SK-N-SH (cell line): ENCODE measurements around the gene ATF5. TPM values are rescaled to one million over a fixed set of nuclear protein-coding genes. Genes with fewer than 3 reads are reported as not detected.

Source experiments
- CTCF ChIA-PET: fragments of 300-600, 350-600 bp; formaldehyde crosslinking; extraction: SDS; loops from one replicate; lab custom pipeline; 2021; lab: Yijun Ruan, JAX
- POLR2A ChIA-PET: fragments of 350-600 bp; sonication (Branson Sonifier 250); formaldehyde crosslinking; extraction: SDS; loops from one replicate; lab custom pipeline; 2020; ENCODE audit warnings: antibody characterized with exemption, inconsistent platforms; lab: Yijun Ruan, JAX
- DNase-seq: peaks from one replicate; pipeline ENCODE4 v3.0.0; 2012
- H2AFZ ChIP-seq: fragments of 200-600 bp; sonication (generic); 2 replicates; pipeline ENCODE4 v1.8.1; 2016; ENCODE audit warnings: antibody characterized with exemption, mild to moderate bottlenecking, low read depth
- H3F3A ChIP-seq: fragments of 200-600 bp; sonication (generic); replicated peaks from 2 replicates; pipeline ENCODE3; 2016; ENCODE audit warnings: antibody characterized with exemption, mild to moderate bottlenecking; ENCODE audit not compliant: insufficient read depth
- H3K27ac ChIP-seq, 2 experiments: fragments of 200-500 bp in 1 of 2; fragments of 200-600 bp in 1 of 2; sonication (Bioruptor generic) in 1 of 2; sonication (generic), shearing (Covaris generic) in 1 of 2; 2 replicates each; pipeline versions ENCODE4 v1.5.1 to v1.6.1; 2014 to 2016; ENCODE audit warnings: low read depth in 2 of 2, inconsistent platforms in 1 of 2, low read length in 1 of 2, mild to moderate bottlenecking in 1 of 2, mixed read lengths in 1 of 2
- H3K27me3 ChIP-seq: fragments of 200-600 bp; sonication (generic), shearing (Covaris generic); 2 replicates; pipeline ENCODE4 v1.6.1; 2016; ENCODE audit warnings: mixed run types; ENCODE audit not compliant: insufficient read depth
- H3K36me3 ChIP-seq, 2 experiments: fragments of 200-500 bp in 1 of 2; fragments of 200-600 bp in 1 of 2; sonication (Bioruptor generic) in 1 of 2; sonication (generic) in 1 of 2; replicated peaks in 1 of 2; 2 replicates each; pipeline versions ENCODE3 to v1.5.1; 2014 to 2016; ENCODE audit warnings: low read length in 1 of 2, mild to moderate bottlenecking in 1 of 2; ENCODE audit not compliant: insufficient read depth in 2 of 2, control insufficient read depth in 1 of 2
- H3K4me1 ChIP-seq, 2 experiments: fragments of 200-500 bp in 1 of 2; fragments of 200-600 bp in 1 of 2; sonication (Bioruptor generic) in 1 of 2; sonication (generic), shearing (Covaris generic) in 1 of 2; 2 replicates each; pipeline versions ENCODE4 v1.5.1 to v1.6.1; 2014 to 2016; ENCODE audit warnings: low read depth in 1 of 2, low read length in 1 of 2, mixed run types in 1 of 2; ENCODE audit not compliant: insufficient read depth in 2 of 2, control insufficient read depth in 1 of 2
- H3K4me2 ChIP-seq: fragments of 200-600 bp; sonication (generic), shearing (Covaris generic); 2 replicates; pipeline ENCODE4 v1.6.1; 2017; ENCODE audit warnings: mixed run types
- H3K4me3 ChIP-seq, 2 experiments: fragments of 200-500 bp in 1 of 2; fragments of 200-600 bp in 1 of 2; sonication (Bioruptor generic) in 1 of 2; sonication (generic), shearing (Covaris generic) in 1 of 2; 2 replicates each; pipeline versions ENCODE4 v1.5.1 to v1.8.1; 2014 to 2016; ENCODE audit warnings: low read depth in 2 of 2, inconsistent platforms in 1 of 2, low read length in 1 of 2, mild to moderate bottlenecking in 1 of 2, mixed read lengths in 1 of 2, moderate library complexity in 1 of 2
- H3K79me2 ChIP-seq: fragments of 200-600 bp; sonication (generic); 2 replicates; pipeline ENCODE4 v1.8.1; 2017; ENCODE audit warnings: mild to moderate bottlenecking; ENCODE audit not compliant: insufficient read depth
- H3K9ac ChIP-seq: fragments of 200-600 bp; sonication (generic); 2 replicates; pipeline ENCODE4 v1.6.1; 2017; ENCODE audit warnings: mixed run types
- H3K9me2 ChIP-seq: fragments of 200-600 bp; sonication (generic); 2 replicates; pipeline ENCODE4 v1.6.1; 2017; ENCODE audit warnings: mixed run types
- H3K9me3 ChIP-seq: fragments of 200-600 bp; sonication (generic); 2 replicates; pipeline ENCODE4 v1.6.1; 2017; ENCODE audit warnings: mixed run types, mild to moderate bottlenecking, moderate library complexity
- H4K20me1 ChIP-seq: fragments of 200-600 bp; sonication (generic); 2 replicates; pipeline ENCODE4 v1.6.1; 2017; ENCODE audit warnings: mild to moderate bottlenecking, mixed run types; ENCODE audit not compliant: insufficient read depth
- CHD2 ChIP-seq: fragments of 150-350 bp; IDR thresholded peaks from 2 replicates; pipeline ENCODE4 v1.6.1; 2018; ENCODE audit warnings: low read length; ENCODE audit not compliant: partially characterized antibody
- ELF1 ChIP-seq: IDR thresholded peaks from 2 replicates; pipeline ENCODE4 v1.4.0; 2012
- FOXJ3 ChIP-seq: sonication (generic); formaldehyde crosslinking; IDR thresholded peaks from 2 replicates; pipeline ENCODE4 v1.5.1; 2020; ENCODE audit warnings: mild to moderate bottlenecking, missing genetic modification reagents
- FOXM1 ChIP-seq: IDR thresholded peaks from 2 replicates; pipeline ENCODE4 v1.4.0; 2012; ENCODE audit warnings: low read depth, mild to moderate bottlenecking
- GABPA ChIP-seq: IDR thresholded peaks from 2 replicates; pipeline ENCODE4 v1.4.0; 2012; ENCODE audit warnings: low read depth, mild to moderate bottlenecking
- MXI1 ChIP-seq: IDR thresholded peaks from 2 replicates; pipeline ENCODE4 v1.6.1; 2012; ENCODE audit warnings: mild to moderate bottlenecking, low read depth, low read length, improper control_type of control experiment
- NRF1 ChIP-seq: IDR thresholded peaks from 2 replicates; pipeline ENCODE4 v1.6.1; 2012; ENCODE audit warnings: low read depth, mild to moderate bottlenecking, low read length
- RAD21 ChIP-seq: IDR thresholded peaks from 2 replicates; pipeline ENCODE4 v1.6.1; 2012; ENCODE audit warnings: mild to moderate bottlenecking, low read length
- RCOR1 ChIP-seq: fragments of 150-350 bp; IDR thresholded peaks from 2 replicates; pipeline ENCODE4 v1.6.1; 2017; ENCODE audit warnings: antibody characterized with exemption, low read length
- SIN3A ChIP-seq: IDR thresholded peaks from 2 replicates; pipeline ENCODE4 v1.6.1; 2012; ENCODE audit warnings: low read depth, mild to moderate bottlenecking, low read length, moderate library complexity, borderline replicate concordance
- SMC3 ChIP-seq: IDR thresholded peaks from 2 replicates; pipeline ENCODE4 v1.6.1; 2012; ENCODE audit warnings: low read depth, low read length, improper control_type of control experiment
- TAF1 ChIP-seq: IDR thresholded peaks from 2 replicates; pipeline ENCODE4 v1.6.1; 2012; ENCODE audit warnings: low read depth, mild to moderate bottlenecking, low read length, moderate library complexity, borderline replicate concordance
- TCF12 ChIP-seq: IDR thresholded peaks from 2 replicates; pipeline ENCODE4 v1.4.0; 2012
- WGBS: methylation state at CpG from one replicate; pipeline ENCODE4 v1.1.6; 2017; ENCODE audit warnings: low lambda C conversion rate; 5-methylcytosine and 5-hydroxymethylcytosine counted together
- polyA plus RNA-seq, 3 experiments: library from polyadenylated mRNA; depleted of rRNA; stranded (reverse); fragments of >200 nt; gene quantifications; 2 replicates each; pipeline ENCODE4 v1.2.3, GENCODE V29; 2012
- TF ChIP-seq, protein P1 (sequence below): IDR thresholded peaks from 2 replicates; pipeline ENCODE4 v1.4.0; 2012; ENCODE audit warnings: low read depth

Gene ATF5, protein sequence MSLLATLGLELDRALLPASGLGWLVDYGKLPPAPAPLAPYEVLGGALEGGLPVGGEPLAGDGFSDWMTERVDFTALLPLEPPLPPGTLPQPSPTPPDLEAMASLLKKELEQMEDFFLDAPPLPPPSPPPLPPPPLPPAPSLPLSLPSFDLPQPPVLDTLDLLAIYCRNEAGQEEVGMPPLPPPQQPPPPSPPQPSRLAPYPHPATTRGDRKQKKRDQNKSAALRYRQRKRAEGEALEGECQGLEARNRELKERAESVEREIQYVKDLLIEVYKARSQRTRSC
- polyA plus RNA-seq (2012; rRNA removed): 11.1 and 11.7 TPM in 2 replicates
- polyA plus RNA-seq (2012; cell fraction: cytosol; rRNA removed): 10.3 TPM in 2 replicates
- 20.7 and 27.7 TPM in 2 replicates for polyA plus RNA-seq (2012; cell fraction: nucleus; rRNA removed)

DNA sequence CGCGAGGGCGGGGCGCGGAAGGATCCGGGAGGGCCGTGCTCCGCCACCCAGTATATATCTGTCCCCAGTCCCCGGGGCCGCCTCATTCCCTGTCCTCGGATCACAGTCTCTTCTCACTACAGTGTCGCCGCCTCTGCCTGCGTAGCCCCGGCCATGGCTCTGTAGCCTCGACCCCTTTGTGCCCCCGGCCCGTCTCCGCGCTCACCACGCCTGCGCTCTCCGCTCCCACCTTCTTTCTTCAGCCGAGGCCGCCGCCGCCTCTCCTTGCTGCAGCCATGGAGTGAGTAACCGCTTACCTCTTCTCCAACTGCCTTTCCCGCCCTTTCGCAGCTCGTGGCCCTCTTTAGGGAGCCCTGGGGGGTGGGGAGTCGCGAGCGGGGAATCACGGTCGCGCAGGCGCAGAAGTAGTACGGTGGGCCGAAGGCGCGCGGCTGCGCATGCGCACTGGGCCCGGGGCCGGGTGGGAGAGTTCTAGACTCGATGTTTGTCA is at the start of gene ATF5, which contains the start of gene NUP62:
Gene ATF5, plus strand, starts transcription at position 85 of the 490 bp plus-strand sequence. CDS start 1,646 bp downstream, outside the sequence.
Gene NUP62, minus strand, starts transcription at position 384 of the 490 bp plus-strand sequence. CDS start 19,697 bp downstream, outside the sequence.
- peaks cover 3 to 37% of the 10 kb centered on the region in 2 experiments for H3K36me3 ChIP-seq
- H3K9me3 ChIP-seq: no peaks in the 10 kb centered on the region
- 0 out of 2 replicates have a peak, but pooled peaks cover 11% of the 10 kb centered on the region for H4K20me1 ChIP-seq
- peak within 1 kb of the TSS; percentile 99 for H2AFZ ChIP-seq
- peaks cover 18% of the 10 kb centered on the region for H3F3A ChIP-seq
- DNase-seq: peak; percentile 98
- peak within 1 kb of the TSS; percentile 76 to 100 for H3K4me3 ChIP-seq
- H3K9ac ChIP-seq: peak within 1 kb of the TSS; percentile 98
- ChIA-PET CTCF (interaction anchor here (1.0 to 3.5 kb wide), 5 partner anchors 9 to 52 kb away, joined by 3 to 23 read pairs (median 3); partner anchors contain the start of genes AKT1S1 and TBC1D17), POLR2A (interaction anchor here (0.7 to 2.1 kb wide), 7 partner anchors 10 to 254 kb away, joined by 3 to 8 read pairs (median 3); partner anchors contain the start of gene AKT1S1)
- H3K4me2 ChIP-seq: peak within 1 kb of the TSS; percentile 94
- H3K27ac ChIP-seq: peak within 1 kb of the TSS; percentile 94 to 95
- WGBS: 1% methylated on average over 32 of the region's 48 CpGs
- H3K9me2 ChIP-seq: no peaks in the 10 kb centered on the region
- H3K4me1 ChIP-seq: peaks cover 7 to 10% of the 10 kb centered on the region in 2 experiments; a peak in 2 of 4 replicates
- H3K27me3 ChIP-seq: no peaks in the 10 kb centered on the region
- TF ChIP-seq TCF12: no peak
- peak; percentile 8 for TF ChIP-seq CHD2
- TF ChIP-seq MXI1: peak; percentile 57; the same call in 1 of the 2 replicates
- TF ChIP-seq SIN3A: 0 out of 2 replicates have a peak, but pooled peaks have one; percentile 0
- TF ChIP-seq TAF1: peak; percentile 53
- no peak for TF ChIP-seq FOXM1
- TF ChIP-seq NRF1: peak; percentile 89
- TF ChIP-seq, protein P1, sequence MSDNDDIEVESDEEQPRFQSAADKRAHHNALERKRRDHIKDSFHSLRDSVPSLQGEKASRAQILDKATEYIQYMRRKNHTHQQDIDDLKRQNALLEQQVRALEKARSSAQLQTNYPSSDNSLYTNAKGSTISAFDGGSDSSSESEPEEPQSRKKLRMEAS: peak; percentile 87
- no peak for TF ChIP-seq RCOR1
- no peak for TF ChIP-seq SMC3
- TF ChIP-seq ELF1: no peak
- TF ChIP-seq RAD21: no peak
- TF ChIP-seq FOXJ3 (CRISPR knock-in tag): no peak
- H3K79me2 ChIP-seq: peaks cover 52% of the 10 kb centered on the region

DNA sequence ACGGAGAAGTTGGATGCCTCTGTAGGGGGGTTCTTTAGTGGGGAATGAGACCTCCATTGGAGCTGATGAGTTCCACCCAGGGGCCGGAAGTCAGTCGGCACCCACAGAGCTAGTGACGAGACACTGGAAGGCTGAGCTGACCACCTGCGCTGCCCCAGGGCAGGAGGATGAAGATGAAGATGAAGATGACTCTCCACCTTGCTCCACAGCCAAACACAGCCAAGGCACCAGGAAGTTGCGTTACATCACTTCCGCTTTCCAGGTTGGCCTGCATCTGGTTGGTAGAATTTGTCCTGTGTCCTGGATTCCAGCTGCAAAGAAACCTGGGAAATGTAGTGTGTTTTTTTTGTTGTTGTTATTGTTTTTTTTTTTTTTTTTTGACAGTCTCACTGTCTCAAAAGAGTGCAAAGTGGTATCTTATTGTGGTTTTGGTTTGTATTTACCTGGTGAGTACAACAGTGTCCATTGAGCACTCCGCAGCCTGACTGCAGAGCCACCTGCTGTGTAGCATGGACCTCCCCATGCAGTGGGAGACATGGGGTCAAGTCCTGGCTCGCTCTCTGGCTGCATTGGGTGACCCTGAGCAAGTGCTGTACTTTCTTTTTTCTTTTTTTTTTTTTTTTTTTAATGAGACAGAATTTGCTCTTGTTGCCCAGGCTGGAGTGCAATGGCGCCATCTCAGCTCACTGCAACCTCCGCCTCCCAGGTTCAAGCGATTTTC is 49.6 kb upstream of the ATF5 start:
- WGBS: 95% methylated on average over 10 of the region's 12 CpGs
- peak overlapping the region; percentile 97 for H3K4me2 ChIP-seq
- TF ChIP-seq, protein P1: no peak
- TF ChIP-seq GABPA: peak; percentile 63
- no peaks in the 10 kb centered on the region for H4K20me1 ChIP-seq
- H3K27ac ChIP-seq: no peak overlapping the region; a peak in 1 of 4 replicates
- no peak overlapping the region for H2AFZ ChIP-seq
- no peak overlapping the region for H3K9ac ChIP-seq
- no peaks in the 10 kb centered on the region for H3F3A ChIP-seq
- peaks cover 7 to 23% of the 10 kb centered on the region in 2 experiments; a peak in 3 of 4 replicates for H3K4me1 ChIP-seq
- H3K79me2 ChIP-seq: peaks cover 38% of the 10 kb centered on the region
- H3K4me3 ChIP-seq: peak overlapping the region in 1 of 2 experiments; percentile 98; a peak in 1 of 4 replicates
- H3K9me2 ChIP-seq: no peaks in the 10 kb centered on the region
- H3K27me3 ChIP-seq: no peaks in the 10 kb centered on the region
- ChIA-PET POLR2A (interaction anchor here (3.5 kb wide), 1 partner anchor 11 kb away, joined by 22 read pairs; the partner anchor contains the start of gene PNKP), CTCF (interaction anchor here (1.1 kb wide), 1 partner anchor 11 kb away, joined by 5 read pairs; no protein-coding TSS in a partner anchor)
- no peak for DNase-seq
- H3K9me3 ChIP-seq: no peaks in the 10 kb centered on the region
- H3K36me3 ChIP-seq: peaks cover 41 to 51% of the 10 kb centered on the region in 2 experiments
